Fibroblast of villous mesenchyme (primary cell): ENCODE data around the gene CAMLG. TPM values are rescaled to one million over a fixed set of nuclear protein-coding genes. Genes with fewer than 3 reads are reported as not detected.

Experiments
- DNase-seq: peaks from one replicate; pipeline ENCODE4 v3.0.0-alpha.2; 2010; ENCODE audit warnings: low read depth
- H3K4me3 ChIP-seq: 2 replicates; pipeline ENCODE4 v1.5.1; 2011; ENCODE audit warnings: low read depth, mild to moderate bottlenecking, low read length
- total RNA-seq: library from RNA; depleted of rRNA; stranded (reverse); fragments of >200 nt; gene quantifications from 2 replicates; pipeline ENCODE4 v1.2.3, GENCODE V29; 2012
- TF ChIP-seq, protein P1 (sequence below): IDR thresholded peaks from 2 replicates; pipeline ENCODE4 v1.5.1; 2012; ENCODE audit warnings: low read depth, mild to moderate bottlenecking, low read length; ENCODE audit not compliant: insufficient read depth

Gene CAMLG
- total RNA-seq, 1 donor, result 33.2 TPM

DNA sequence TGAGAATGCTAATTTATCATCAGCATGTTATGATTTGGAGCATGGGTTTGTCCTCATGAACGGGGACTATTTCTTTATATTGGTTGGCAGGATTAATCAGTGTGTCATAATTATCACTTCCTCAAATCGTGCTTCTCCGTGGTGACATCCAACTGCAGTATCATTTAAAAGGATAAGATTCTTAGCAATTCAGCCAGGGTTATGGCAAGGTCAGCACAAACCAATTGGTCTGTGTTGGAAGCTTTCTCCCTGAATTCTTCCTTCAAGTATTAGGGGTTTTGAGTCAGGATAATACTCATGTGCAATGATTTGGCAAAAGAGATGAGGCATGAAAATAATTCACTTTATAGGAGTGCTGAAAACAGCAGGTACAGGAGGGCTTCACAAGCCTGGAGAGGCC is 5.5 kb upstream of the CAMLG start:
- no peak for DNase-seq
- TF ChIP-seq, protein P1, sequence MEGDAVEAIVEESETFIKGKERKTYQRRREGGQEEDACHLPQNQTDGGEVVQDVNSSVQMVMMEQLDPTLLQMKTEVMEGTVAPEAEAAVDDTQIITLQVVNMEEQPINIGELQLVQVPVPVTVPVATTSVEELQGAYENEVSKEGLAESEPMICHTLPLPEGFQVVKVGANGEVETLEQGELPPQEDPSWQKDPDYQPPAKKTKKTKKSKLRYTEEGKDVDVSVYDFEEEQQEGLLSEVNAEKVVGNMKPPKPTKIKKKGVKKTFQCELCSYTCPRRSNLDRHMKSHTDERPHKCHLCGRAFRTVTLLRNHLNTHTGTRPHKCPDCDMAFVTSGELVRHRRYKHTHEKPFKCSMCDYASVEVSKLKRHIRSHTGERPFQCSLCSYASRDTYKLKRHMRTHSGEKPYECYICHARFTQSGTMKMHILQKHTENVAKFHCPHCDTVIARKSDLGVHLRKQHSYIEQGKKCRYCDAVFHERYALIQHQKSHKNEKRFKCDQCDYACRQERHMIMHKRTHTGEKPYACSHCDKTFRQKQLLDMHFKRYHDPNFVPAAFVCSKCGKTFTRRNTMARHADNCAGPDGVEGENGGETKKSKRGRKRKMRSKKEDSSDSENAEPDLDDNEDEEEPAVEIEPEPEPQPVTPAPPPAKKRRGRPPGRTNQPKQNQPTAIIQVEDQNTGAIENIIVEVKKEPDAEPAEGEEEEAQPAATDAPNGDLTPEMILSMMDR, result no peak
- H3K4me3 ChIP-seq, result no peak overlapping the region

DNA sequence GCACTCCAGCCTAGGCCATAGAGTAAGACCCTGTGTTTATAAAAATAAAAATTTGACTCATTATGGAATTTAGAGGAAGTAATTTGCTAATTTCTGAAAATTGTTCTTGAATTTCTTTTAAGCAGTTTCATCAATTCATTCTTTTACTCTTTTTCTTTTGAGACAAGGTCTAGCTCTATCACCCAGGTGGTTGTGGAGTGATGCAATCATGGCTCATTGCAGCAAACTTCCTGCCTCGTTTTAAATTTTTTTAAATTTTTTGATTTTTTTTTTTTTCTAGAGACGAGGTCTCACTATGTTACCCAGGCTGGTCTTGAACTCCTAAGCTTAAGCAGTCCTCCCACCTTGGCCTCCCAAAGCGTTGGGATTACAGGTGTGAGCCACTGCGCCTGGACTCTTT is 3.1 kb upstream of the CAMLG start:
- H3K4me3 ChIP-seq, result no peak overlapping the region
- TF ChIP-seq, protein P1, result no peak
- no peak for DNase-seq

DNA sequence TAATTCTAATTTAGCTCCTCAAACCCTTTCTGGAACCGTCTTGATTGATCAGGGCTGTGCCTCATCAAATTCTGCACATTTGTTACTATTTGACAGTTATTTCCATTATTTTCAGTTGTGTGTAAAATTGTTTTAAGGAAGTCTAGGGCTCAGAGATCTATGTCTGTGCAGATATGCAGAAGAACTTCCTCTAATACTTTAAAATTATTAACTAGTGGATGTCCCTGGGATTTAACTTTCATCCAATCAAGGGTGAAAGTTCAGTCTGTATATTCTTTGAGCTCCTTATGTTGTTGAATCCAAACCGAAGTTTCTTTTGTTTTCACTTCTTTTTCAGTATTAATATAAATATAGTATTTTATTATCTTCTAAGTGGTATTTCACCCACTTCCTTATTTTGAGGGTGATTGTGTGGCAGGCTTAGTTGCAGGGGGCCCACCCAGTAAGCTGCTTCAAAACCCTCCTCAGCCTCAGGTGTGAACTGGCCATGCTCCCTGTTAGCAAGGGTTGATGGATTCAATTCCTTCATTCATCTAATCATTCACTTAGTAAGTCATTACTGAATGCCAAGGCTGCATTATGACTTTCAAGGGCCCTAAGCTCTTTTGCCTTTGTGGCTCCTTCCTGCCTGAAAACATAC is 2.1 kb upstream of the CAMLG start:
- no peak for DNase-seq
- no peak overlapping the region for H3K4me3 ChIP-seq
- TF ChIP-seq, protein P1, result no peak

DNA sequence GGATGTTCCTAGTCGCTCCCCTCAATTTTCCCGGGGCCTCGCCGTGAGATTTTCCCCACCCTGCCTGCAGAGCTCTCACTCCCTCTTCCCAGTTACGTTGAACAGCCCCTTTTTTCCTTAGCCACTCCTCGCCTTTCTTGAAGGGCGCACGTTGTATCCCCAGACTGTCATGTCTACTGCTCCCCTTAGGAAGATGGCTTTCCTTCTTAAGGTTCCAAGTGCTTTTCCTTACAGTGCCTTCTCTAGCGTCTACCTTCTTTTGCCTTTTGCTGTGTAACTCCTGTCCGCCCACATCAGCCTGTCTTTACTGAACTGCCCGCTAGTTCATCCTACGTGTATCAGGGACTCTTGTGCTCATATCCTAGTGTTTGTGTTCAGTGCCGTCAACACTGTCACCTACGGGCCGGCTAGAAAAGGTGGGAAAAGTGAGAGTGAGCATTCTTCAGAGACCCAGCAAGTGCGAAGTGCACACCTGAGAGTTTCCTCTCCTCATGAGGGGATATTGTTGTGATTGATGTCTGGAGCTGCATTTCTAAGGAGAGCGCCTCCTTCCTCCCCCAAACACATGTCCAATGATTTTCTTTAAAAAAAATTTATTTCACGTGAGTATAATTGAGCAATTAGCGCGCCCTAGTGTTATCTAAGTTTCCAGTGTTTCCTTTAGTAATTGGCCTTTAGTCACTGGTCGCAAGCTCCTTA is 764 bp downstream of the CAMLG start:
- peak; percentile 54 for DNase-seq
- H3K4me3 ChIP-seq, result peak overlapping the region; percentile 85
- TF ChIP-seq, protein P1, result peak; percentile 7

DNA sequence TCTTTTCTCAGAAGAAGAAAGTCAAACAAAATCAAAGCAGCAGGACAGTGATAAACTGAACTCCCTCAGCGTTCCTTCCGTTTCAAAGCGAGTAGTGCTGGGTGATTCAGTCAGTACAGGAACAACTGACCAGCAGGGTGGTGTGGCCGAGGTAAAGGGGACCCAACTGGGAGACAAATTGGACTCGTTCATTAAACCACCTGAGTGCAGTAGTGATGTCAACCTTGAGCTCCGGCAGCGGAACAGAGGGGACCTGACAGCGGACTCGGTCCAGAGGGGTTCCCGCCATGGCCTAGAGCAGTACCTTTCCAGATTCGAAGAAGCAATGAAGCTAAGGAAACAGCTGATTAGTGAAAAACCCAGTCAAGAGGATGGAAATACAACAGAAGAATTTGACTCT is 2.7 kb downstream of the CAMLG start:
- H3K4me3 ChIP-seq, result no peak overlapping the region
- DNase-seq, result no peak
- TF ChIP-seq, protein P1, result no peak

DNA sequence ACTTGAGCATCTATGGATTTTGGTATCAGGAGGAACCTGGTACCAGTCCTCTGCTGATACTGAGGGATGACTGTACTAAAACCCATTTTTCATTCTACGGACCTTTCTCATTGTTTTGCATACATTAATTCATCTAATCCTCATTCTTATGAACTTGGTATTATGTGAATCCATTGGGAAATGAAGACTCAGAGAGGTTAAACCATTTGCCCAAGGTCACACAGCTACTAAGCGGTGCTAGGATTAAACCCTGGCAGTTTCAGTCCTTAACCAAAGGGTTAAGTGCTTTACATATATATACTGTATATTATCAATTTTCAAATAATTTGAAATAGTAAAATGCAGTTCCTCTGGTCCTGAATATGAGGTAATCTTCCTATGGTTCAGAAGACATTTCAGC is 3.8 kb downstream of the CAMLG start:
- no peak overlapping the region for H3K4me3 ChIP-seq
- TF ChIP-seq, protein P1, result no peak
- DNase-seq, result no peak

DNA sequence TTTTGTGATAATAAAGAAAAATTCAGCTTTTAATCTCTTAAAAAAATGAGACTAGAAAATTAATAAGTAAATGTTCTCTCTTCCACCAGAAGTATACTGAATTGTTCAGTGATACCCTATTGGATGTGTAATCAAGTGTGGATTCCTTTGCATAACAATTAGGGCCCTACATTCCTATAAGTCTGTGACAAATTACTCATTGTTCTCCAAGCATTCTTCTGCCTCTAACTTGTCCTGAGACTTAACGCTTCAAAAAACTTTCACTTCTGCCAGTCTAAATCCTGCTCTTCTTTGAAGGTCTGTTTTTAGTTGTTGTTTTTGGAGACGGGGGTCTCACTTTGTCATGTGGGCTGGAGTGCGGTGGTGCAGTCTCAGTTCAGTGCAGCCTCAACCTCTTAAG is 11.1 kb downstream of the CAMLG start:
- no peak for DNase-seq
- H3K4me3 ChIP-seq, result no peak overlapping the region
- TF ChIP-seq, protein P1, result no peak
